Neuronal stem cell (in vitro differentiated cells): ENCODE measurements around the gene CYP27C1. TPM values are rescaled to one million over a fixed set of nuclear protein-coding genes. Genes with fewer than 3 reads are reported as not detected.

Experiments used
- small RNA-seq: library from polyadenylated mRNA; stranded (forward); fragments of <200 nt; extraction: miRNeasy Mini kit (QIAGEN cat#:217004); gene quantifications from one replicate; pipeline ENCODE3, GENCODE V24; 2013; ENCODE audit not compliant: insufficient read depth

Gene CYP27C1

Small RNA genes lying within 50 kb of the gene (small RNA-seq; reads per million reads assigned to genes)
- gene NIFKP9 = not detected
